Vagina (tissue), 2 donors: ENCODE results near the gene MYBPH.

Experiments
- POLR2AphosphoS5 ChIP-seq, 2 donors: sonication (generic); formaldehyde crosslinking; IDR thresholded peaks; one replicate each; pipeline ENCODE4 v1.9.0; 2017; ENCODE audit warnings: antibody characterized with exemption in 2 of 2, mild to moderate bottlenecking in 2 of 2, low read depth in 1 of 2; ENCODE audit not compliant: insufficient read depth in 1 of 2
- TF ChIP-seq, protein P1 (sequence below), 3 experiments: fragments of 450-650 bp in 2 of 3; fragments of 200-600 bp in 1 of 3; sonication (generic) in 1 of 3; IDR thresholded peaks; one replicate each; pipeline ENCODE4 v1.5.1; 2017 to 2019; ENCODE audit warnings: antibody characterized with exemption in 3 of 3, mild to moderate bottlenecking in 2 of 3, moderate library complexity in 2 of 3

DNA sequence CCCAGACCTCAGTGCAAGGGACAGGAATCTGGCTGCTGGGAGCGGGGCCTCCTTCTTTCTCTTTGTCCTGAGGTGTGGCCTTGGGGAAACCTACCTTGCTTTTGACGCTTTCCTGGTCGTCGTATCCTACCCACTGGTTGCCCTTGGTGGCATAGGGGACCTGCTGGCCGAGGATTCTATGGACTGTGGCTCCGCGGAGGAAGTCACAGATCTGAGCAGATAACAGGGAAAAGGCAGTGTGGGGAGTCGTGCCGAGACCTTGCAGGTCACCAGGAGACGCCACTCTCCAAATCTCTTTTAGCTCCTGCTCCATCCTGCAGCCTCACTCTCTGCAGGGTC is 4.0 kb upstream of the MYBPH start:
- TF ChIP-seq, protein P1, sequence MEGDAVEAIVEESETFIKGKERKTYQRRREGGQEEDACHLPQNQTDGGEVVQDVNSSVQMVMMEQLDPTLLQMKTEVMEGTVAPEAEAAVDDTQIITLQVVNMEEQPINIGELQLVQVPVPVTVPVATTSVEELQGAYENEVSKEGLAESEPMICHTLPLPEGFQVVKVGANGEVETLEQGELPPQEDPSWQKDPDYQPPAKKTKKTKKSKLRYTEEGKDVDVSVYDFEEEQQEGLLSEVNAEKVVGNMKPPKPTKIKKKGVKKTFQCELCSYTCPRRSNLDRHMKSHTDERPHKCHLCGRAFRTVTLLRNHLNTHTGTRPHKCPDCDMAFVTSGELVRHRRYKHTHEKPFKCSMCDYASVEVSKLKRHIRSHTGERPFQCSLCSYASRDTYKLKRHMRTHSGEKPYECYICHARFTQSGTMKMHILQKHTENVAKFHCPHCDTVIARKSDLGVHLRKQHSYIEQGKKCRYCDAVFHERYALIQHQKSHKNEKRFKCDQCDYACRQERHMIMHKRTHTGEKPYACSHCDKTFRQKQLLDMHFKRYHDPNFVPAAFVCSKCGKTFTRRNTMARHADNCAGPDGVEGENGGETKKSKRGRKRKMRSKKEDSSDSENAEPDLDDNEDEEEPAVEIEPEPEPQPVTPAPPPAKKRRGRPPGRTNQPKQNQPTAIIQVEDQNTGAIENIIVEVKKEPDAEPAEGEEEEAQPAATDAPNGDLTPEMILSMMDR (IDR thresholded peaks at IDR 0.05) = no peak
- TF ChIP-seq POLR2AphosphoS5 (IDR thresholded peaks at IDR 0.05; ENCODE audit: insufficient read depth in 1 of 2, low read depth in 1 of 2) = no peak
